Posterior cingulate gyrus (tissue), 11 donors: ENCODE measurements around the gene ZNF497.
"Not testable (repeated sequence)": the region's sequence is repeated elsewhere in the genome, so short reads cannot be mapped to it uniquely, and the experiment has no call there.

ENCODE experiments used
- DNase-seq, 10 donors: peaks; one replicate each; pipeline versions ENCODE4 v3.0.0 to v3.0.0-alpha.2; 2020 to 2021; ENCODE audit warnings: mixed read lengths in 3 of 10
- intact Hi-C: fragments of 100-400 bp; cut with DNase I; formaldehyde crosslinking; loops from one replicate; pipeline ENCODE4 v1.15.1; 2023

The ZNF497 gene

DNA sequence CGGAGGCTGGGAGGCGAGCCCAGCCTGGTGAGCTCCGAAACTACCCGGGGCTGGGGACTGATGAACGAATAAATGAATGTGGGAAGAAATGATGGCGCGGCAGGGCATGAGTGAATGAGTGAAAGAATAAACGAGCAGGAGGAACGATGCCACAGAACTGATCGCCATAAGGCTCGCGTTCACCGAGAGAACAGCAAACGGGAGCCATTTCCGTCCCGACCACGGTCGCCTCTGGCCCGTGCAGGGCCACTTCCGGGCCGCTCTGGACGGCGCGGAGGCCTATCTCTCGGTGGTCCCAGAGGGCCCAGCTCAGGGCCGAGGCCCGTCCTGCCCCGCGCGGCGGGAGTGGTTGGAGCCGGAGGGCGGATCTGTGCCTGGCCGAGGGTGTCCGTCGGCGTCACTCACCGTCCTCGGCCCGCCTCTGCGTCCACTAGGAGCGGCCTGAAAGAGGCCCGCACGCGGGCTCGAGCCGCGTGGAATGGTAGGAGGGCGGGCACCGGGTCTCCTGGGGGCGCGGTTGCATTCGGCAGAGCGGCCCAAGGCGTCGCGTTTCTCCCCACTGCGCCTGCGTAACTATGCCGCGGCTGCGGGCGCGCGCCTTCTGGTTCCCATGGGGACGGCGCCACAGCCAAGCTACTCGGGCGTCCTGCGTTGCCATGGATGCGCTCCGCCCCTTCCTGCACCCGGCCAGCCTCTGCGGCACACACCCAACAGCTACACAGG lies at the start of gene ZNF497:
Gene ZNF497 (minus strand): TSS at position 480 of the 723 bp plus-strand sequence. CDS start 5,116 bp downstream, outside the sequence.
- intact Hi-C loops: loop anchor here (1.0 to 2.0 kb wide), 3 partner anchors 15 to 35 kb away; partner anchors contain the start of gene ZNF837

DNA sequence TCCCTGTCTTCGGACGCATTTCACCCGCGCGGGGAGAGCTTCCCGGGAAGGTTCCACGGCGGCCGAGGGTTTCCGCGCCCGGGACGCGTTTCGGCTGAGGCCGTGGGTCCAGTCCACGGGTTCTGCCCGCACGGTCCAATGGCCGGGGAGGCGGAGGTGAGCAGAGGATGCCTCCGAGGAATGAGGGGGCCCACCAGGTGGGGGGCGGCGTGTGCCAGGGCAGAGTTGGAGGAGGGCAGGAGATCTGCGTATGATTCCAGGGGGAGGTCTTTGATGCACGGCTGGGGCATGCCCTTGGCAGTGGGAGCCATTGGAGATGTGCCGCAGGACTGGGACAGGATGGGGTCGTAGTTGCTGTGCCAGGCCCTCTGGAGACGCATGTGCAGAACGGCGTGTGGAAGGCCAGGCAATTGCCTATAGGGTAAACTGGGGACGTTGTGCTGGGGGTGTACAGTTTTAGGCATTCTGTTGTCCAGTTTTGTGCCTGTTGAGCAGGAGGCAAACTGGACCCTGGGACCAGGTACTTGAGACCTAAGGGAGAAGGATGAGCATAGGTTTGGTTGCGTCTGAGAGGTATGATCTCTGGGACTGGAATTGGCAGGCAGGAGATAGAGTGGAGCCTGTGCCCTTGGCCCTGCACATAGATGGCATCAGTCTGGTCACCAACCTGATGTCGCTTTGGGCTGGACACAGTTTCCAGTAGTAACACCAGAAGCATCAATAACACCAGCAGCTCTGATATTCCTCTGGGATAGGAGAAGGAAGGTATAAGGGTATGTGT lies 46.6 kb upstream of the ZNF497 start:
- peak in 4 of 10 donors; percentile 33 to 89 (median 58) for DNase-seq
- intact Hi-C loops: loop anchor here (2.0 to 5.0 kb wide), 2 partner anchors 33 to 58 kb away; partner anchors contain the start of genes ZNF132 and ZNF324

More for the DNA sequence above, at the start of gene ZNF497:
- DNase-seq: peak; percentile 94 to 100 (median 96)

DNA sequence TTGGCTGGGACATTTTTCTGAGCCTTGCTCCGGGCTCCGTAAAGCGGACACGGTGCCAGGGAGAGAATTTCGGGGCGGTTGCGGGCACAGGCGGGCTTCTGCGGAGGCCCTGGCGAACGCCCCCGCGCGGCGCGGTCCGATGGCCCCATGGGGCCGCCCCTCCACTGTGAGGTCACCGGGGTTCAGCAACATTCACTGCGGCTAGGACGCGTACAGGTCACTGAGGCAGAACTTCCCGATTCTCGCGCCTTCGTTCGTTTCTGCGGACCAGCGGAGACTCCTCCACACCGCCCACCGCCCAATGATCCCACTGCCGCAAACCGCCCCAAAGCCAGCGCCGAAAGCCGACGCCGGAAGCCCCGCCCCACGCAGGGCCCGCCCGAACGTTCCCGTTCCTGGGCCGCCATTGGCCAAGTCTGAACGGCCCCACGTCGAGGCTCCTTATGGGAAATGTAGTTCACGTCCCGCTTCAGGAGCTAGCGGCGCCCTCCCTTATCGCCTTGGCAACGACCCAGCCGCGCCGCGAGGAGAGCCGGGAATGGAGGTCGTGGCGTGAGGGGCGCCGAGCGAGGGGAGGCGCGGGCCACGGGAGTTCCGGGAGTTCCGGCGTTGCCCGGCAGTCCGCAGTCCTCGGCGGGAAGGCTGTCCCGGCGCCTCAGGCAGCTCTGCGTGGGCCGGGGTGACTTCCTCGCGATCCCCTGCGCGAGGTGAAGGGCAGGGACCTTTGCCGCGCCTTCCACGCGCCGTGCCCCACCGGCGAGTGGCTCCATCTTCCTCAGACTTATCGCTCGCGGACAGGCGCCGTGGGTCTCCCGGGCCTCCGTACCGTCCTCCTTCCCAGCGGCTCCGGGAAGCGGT lies 45.8 kb upstream of the ZNF497 start, which contains the start of gene ZNF584:
Gene ZNF584 (plus strand): TSS at position 498 of the 858 bp plus-strand sequence. CDS start 499 bp downstream, outside the sequence.
- intact Hi-C loops: loop anchor here (2.0 to 5.0 kb wide), 2 partner anchors 34 to 58 kb away; partner anchors contain the start of genes ZNF132 and ZNF324
- DNase-seq: peak; percentile 94 to 100 (median 97)

DNA sequence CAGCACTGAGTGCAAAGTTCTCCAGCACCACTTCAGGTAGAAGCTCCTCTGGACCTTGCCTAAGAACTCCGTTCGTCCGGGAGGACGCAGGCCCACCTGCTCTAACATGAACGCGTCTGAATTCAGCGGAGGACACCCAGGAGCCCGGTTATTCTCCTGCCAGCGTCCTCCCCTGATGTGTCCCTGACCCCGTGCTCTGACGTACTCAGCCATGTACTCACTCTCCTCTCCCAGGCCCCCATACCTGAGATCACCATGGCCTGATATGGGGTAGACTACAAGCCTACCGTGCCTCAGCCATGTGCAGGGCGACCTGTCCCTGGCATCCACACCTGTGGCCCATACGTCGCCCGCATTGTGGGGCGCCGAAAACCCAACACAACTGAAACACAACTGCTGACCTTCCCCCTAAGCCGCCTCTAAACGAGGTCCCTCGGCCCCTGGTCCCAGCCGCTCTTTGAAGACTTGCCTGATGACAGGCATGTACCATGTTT lies 45.2 kb upstream of the ZNF497 start:
- intact Hi-C loops: loop anchor here (2.0 to 5.0 kb wide), 2 partner anchors 35 to 59 kb away; partner anchors contain the start of genes ZNF132 and ZNF324
- peak in 1 of 10 donors; percentile 7 for DNase-seq

DNA sequence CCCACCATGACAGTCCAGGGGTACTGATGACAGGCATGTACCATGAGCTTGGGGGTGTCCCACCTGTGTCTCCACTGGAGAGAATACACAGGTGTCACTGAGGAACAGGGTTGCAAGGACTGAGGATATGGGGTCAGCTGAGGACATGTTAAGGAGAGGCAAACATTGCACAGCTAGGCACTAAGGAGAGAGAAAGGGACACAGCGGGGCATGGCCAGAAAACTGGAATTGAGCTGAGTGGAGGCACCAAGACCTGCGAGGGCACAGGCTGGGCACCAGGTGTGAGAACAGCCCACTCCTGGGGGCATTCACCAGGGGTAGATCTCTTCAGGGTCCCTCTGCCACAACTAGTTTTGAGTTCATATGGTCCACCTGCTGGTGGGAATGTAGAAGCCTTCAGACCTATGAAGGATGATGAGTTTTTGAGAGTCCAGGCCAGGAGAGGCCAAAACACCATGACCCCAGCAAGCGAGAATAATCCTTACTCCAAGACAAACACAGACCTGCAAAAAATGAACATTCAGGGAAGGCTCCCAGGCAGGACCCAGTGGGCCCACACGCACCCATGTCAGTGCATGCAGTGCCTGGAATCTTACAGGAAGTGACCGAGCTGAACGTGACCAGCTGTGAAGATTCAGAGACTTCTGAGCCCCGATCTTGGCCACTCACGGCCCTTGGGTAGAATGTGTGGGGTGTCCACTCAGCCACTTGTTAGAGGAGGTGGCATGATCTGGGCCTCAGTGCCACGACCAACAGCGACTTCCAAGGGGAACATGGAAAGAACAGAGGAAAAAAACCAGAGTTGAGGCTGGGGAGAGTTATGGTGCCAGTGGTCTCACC lies 44.5 kb upstream of the ZNF497 start:
- intact Hi-C loops: loop anchor here (5.0 kb wide), 1 partner anchor 35 kb away; the partner anchor contains the start of gene ZNF132
- DNase-seq: peak in 1 of 10 donors; percentile 41

DNA sequence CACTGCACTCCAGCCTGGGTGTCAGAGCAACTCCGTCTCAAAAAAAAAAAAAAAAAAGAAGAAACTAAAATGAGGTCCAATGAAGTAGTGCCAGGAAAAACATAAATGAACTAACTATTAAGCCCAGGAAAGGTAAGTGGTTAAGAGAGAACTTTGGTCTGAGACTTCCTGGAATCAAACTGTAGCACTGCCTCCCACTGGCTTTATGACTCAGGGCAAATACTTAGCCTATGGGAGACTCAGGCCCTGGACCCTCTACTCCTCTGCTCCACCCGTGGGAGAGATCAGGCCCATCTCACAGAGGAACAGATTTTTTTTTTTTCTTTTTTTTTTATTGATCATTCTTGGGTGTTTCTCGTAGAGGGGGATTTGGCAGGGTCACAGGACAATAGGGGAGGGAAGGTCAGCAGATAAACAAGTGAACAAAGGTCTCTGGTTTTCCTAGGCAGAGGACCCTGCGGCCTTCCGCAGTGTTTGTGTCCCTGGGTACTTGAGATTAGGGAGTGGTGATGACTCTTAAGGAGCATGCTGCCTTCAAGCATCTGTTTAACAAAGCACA lies 41.4 kb upstream of the ZNF497 start:
- intact Hi-C loops, DNase-seq: not testable (repeated sequence)

DNA sequence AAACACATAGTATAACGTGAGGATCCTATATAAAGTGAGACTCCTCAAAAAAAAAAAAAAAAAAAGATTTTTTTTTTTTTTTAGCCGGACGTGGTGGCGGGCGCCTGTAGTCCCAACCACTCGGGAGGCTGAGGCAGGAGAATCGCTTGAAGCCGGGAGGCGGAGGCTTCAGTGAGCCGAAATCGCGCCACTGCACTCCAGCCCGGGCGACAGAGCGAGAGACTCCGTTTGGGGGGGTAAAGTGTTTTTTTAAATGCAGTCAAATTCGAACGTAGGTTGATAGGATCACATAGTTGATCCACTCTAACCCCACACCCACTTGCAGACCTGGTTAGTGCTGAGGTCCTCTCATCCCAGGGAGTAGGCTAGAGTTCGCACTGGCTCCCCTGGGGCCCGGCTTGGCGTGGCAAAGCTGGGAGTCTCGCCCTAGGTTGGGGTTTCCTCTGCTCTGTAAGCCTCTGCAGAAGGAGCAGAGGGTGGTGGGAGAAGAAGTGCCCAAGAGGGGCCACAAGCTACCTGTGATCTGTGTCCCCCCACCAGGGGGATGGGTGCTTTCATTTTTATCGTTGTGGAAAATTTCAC lies 39.4 kb upstream of the ZNF497 start:
- DNase-seq: peak in 2 of 10 donors; percentile 44 to 81
- intact Hi-C loops: no loop called here

DNA sequence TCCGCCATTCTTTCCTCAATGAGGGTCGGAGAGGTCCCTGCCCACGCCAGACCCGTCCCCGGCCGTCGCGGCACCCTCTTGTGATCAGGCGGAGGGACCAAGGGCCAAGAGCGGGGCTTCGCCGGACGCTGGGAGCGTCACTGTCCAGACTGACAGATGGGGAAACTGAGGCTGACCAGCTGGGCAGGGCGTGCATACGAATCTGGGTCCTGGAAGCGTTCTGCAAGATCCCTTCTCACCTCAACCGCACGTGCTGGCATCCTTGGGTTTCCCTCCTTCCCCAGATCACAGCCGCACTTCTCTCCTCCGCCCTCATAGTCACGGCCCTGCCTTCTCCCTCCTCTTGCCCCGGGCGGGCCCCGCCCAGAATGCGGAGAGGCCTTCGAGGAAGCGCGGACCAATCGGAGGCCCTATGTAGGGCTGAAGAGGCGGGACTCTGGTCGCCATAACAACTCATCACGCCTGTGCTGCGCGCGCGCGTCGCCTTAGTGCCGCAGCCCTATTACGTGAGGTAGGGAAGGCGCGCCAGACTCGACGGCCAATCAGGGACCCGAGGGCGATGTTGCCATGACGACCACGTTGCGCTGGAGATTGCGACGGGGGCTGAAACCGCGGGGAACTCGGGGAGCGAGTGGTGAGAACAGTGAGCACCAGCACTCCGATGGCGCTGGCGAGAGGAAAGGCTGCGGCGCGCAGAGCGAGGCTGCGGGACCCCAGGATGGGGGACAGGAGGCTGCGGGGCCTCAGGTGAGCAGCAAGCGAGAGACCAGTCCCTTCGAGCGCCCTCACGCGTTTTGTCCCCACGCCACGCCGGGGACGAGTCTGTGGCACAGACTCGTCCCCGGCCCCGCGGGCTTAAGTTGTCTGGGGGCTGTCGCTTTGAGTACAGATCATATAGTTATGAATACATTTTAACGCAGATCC lies 38.6 kb upstream of the ZNF497 start:
- intact Hi-C loops: no loop called here
- peak; percentile 99 to 100 (median 100) for DNase-seq

DNA sequence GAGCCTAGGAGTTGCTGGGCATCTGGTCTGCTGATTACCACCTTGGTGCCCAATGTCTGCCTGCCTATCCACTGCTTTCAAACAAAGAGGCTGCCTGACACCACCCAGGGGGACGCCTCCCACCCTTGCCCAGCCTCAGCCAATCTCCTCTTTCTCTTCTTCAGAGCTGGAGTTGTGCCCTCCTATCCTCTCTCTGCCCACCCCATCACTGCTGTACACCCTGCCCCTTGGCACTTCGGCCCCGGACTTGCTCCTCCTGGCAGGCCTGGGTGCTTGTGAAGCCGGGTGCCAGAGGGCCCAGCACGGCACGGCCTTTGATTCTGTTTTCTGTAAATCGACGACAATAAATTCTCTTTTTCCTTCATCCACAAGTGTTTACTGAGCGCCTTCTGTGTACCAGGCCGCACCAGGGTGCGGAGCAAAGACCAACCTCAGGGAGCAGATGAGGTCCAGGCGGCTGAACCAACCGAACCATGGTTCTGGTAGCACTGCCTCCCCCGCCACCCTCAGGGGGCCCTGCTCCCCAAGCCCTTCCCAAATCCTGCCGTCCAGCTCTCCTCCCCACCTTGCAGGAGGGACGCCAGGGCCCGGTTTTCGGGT lies 37.9 kb upstream of the ZNF497 start:
- peak; percentile 25 to 94 (median 54) for DNase-seq
- intact Hi-C loops: no loop called here

DNA sequence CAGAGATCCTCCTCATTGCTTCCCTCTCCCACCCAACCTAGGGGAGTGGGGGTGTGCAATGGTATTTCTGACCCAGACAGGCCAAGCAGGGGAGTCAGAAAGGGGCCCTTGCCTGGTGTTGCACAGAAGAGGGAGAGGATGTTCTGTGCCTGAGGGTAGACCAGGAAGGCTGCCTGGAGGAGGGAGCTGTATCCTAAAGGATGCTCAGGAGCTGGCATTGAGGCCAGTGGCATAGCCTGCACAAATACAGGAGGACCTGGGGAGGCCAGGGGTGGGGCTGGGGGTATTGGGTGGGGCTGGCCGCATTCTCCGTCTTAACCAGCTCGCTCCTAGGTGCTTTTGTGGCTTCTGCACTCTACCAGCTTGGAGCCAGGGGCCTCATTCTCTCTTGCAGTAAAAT lies 37.4 kb upstream of the ZNF497 start:
- DNase-seq: peak in 1 of 10 donors; percentile 63
- intact Hi-C loops: no loop called here

DNA sequence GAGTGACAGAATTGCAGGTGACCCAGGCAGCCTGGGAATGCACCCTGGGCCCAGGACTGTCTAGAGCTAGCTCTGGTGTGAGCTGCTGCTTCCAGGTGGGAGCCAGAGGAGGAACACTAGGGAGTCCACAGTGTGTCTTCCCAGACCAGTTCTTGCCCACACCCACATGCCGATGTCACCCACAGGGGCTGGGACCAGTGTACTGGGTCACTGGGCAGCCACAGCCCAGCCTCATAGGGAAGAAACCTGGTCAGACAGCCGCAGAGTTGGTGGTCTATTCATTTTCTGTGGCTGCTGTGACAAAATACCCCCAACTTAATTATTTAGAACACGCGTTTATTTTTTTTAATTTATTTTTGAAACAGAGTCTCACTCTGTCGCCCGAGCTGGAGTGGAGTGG lies 36.0 kb upstream of the ZNF497 start:
- intact Hi-C loops: no loop called here

DNA sequence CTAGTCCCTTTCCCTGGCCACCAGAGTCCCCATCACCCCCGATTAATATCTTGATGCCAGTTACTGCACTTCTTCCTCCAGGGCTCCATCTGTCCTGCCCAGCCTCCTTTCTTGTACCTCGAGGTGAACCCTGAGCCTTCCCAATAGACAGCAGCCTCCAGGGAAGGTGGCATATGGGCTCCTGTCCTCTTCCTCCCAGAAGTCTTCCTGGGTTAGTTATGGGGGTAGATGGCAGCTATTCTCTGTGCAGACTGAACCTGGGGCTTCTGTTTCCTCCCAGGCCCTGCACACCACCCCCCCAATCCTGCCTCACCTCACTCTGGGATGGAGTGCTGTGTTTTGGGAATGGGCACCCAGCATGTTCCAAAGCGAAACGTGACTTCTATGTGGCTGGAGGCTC lies 35.5 kb upstream of the ZNF497 start:
- DNase-seq: peak in 1 of 10 donors; percentile 15
- intact Hi-C loops: no loop called here

More for the DNA sequence above, 36.0 kb upstream of the ZNF497 start:
- DNase-seq: peak in 1 of 10 donors; percentile 39

DNA sequence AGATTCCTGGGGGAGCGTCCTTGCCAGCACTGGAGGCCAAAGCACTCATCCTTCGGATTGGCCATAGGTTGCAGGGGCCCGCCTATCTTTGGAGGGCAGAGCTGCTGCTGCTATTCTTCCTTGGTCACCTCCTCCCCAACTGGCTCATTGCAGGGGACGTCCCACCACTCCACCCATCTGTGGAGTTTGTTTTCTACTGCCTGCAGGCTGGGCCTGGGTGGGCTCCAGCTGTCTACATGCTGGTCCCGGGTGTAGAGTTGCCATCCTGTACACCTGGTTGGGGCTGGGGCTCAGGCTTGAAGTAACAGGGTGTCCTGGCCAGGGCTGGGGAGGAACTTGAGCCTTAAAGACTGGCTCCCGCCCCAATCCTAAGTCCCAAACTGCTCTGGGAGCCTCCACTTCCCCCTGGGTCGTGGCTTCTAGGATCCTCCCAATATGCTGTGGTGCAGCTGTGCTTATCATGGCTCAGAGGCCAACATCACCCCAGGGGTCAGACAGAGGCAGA lies 35.0 kb upstream of the ZNF497 start:
- no peak for DNase-seq
- intact Hi-C loops: no loop called here

DNA sequence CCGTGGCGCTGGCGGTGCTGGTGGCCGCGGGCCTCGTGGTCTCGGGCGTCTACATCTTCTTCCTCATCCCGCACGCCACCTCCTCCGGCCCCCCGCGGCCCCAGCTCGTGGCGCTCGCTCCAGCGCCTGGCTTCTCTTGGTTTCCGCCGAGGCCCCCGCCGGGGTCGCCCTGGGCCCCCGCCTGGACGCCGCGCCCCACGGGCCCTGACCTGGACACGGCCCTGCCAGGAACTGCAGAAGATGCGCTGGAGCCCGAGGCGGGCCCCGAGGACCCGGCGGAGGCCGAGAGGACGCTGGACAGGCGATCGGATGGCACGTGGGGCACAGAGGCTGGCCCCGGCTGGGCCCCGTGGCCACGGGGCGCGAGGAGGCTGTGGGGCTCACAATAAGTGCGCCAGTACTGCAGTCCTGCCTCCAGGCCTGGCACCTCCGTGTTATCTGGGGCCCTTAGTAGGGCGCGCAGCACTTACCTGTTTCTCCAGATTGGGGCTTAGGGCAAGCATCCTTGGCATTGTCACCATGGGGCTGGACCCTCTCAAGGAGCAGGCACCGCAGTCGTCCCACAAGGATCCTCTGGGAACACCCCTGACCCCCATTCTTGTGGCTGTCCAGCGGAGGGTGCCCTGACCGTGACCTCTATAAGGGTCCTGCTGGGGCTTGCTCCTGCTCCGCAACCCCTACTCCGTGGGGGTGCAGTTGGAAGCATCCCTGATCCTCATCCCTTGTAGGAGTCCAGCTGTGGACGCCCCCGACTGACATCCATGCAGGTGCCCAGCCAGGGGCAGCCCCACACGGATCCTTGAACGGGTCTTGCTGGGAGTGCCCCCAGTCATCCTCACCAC lies 34.4 kb upstream of the ZNF497 start:
- peak in 2 of 10 donors; percentile 67 to 82 for DNase-seq
- intact Hi-C loops: no loop called here

DNA sequence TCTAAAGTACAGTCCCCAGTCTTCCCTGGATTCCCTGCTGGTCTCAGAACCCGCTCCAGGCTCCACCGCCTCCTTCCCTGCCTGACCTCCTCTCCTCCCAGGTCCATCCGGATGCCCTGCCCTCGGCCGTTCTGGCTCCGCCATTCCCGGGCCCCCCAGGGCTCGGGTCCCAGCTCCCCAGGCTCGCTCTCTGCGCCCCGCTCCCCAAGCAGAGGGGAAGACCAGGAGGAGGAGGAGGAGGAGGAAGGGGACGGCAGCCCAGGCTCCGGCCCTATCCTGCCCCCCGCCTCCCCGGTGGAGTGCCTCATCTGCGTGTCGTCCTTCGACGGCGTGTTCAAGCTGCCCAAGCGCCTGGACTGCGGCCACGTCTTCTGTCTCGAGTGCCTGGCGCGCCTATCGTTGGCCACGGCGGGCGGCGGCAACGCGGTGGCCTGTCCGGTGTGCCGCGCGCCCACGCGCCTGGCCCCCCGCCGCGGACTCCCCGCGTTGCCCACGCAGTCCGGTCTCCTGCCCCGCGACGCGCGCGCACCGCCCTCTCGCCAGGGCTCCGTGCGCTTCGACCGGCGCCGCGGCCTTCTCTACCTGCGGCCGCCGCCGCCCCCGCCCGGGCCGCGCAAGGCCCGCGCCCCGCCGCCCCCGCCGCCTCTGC lies 33.6 kb upstream of the ZNF497 start:
- DNase-seq: peak in 3 of 10 donors; percentile 55 to 66 (median 64)
- intact Hi-C loops: no loop called here
